GM12875 (cell line): ENCODE measurements around the gene FOXRED2.
A peak's percentile ranks its signal among the peaks of the same experiment; 100 is the strongest.

Experiments used
- H3K4me3 ChIP-seq: one replicate; pipeline ENCODE4 v1.5.1; 2011; ENCODE audit warnings: low read depth, low read length, control low read depth
- TF ChIP-seq, protein P1 (sequence below): IDR thresholded peaks from 2 replicates; pipeline ENCODE4 v1.5.1; 2011; ENCODE audit warnings: low read depth, mild to moderate bottlenecking, control low read depth, inconsistent platforms, low read length, moderate library complexity, borderline replicate concordance; ENCODE audit not compliant: insufficient read depth

FOXRED2 gene

DNA sequence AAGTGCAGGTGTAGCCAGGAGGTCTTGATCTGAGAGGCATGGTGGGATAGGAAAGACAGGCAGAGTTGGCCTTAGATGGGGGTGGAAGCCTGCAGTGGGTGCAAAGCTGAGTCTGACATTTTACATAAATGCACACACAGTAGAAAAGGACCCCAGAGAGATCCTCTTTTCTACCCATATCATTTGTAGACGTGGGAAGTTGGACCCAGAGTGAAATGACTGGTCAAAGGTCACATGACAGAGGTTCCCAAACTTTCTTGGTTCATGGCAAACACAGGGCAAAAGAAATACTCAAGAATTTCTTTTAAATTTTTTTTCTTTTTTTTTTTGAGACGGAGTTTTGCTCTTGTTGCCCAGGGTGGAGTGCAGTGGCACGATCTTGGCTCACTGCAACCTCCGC lies 6.2 kb upstream of the FOXRED2 start:
- TF ChIP-seq, protein P1, sequence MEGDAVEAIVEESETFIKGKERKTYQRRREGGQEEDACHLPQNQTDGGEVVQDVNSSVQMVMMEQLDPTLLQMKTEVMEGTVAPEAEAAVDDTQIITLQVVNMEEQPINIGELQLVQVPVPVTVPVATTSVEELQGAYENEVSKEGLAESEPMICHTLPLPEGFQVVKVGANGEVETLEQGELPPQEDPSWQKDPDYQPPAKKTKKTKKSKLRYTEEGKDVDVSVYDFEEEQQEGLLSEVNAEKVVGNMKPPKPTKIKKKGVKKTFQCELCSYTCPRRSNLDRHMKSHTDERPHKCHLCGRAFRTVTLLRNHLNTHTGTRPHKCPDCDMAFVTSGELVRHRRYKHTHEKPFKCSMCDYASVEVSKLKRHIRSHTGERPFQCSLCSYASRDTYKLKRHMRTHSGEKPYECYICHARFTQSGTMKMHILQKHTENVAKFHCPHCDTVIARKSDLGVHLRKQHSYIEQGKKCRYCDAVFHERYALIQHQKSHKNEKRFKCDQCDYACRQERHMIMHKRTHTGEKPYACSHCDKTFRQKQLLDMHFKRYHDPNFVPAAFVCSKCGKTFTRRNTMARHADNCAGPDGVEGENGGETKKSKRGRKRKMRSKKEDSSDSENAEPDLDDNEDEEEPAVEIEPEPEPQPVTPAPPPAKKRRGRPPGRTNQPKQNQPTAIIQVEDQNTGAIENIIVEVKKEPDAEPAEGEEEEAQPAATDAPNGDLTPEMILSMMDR = no peak
- no peak overlapping the region for H3K4me3 ChIP-seq

DNA sequence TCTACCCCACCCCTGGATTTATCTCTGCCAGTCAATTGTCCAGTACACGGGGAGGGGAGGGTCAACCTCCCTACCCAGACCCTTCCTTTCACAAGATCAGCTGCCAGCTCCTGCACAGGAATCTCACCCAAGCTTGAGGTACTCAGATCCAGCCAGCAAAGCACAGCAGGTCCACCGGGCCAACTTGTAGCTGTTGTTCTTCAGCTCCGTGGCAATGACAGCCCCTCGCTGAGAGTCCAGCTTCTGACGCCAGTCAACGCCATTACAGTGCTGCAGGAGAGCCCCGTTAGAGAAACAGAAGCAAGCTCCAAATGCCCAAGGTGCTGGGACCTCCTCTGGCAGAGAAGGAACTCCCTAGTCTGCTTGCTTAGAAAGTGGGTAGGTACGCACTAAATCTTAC lies 5.5 kb upstream of the FOXRED2 start:
- H3K4me3 ChIP-seq = no peak overlapping the region
- TF ChIP-seq, protein P1 = no peak

DNA sequence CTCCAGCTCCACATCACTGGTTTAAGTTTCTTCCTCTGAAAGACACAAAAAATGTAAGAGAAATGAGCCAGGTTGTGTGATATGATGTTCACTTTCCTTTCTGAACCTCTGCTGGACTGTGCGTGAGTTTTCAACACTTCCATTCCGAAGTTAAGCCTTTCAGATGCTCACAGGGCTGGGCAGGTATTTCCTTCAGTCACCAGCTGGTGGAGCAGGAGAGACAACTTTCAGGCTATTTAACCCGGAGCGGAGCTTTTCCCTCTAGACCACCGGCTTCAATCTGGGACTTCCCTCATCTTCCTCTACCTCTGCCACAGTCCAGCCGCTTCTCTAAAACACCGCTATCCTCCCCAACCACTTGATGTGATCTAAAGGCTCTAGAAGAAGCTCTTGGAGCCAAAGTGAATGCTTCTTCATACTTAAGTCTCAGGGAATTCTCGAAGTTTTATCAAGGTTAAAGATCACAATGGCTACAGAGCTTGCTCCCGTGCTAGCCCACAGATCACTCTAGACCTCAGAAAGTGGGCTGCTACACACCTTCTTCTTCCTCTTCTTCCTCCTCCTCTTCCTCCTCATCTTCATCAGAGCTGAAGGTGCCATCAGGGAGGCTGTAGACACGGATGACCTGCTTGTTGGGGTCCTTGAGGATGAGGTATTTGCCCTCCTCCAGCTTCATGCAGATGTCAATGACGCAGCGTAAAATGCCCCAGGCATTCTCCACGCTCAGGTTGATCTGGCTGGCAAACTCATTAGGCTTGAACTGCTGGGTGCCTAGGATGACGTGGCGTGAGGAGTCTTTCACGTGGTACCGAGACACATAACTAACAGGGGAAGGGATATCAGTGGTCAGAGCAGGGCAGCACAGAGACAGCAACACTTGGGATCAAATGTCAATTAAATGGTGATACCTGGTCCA lies 4.4 kb upstream of the FOXRED2 start:
- TF ChIP-seq, protein P1 = peak; percentile 52; the same call in 1 of the 2 replicates
- H3K4me3 ChIP-seq = no peak overlapping the region

DNA sequence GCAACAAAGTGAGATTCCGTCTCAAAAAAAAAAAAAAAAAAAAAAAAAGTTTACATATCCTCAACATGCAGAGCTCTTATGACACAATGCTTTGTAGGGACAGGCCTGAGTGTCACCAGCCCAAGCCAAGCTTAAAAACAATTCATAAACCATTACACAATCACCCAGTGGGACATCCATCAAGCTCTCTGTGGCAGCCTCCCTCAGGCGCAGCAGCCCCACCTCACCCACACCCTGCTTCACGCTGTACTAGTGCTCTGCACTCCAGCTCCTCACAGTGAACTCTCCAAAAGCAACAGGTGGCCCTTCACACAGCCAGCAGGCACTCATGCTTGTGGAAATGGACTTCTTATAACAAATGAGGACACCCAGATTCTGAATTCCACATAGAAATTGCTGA lies 3.5 kb upstream of the FOXRED2 start:
- TF ChIP-seq, protein P1 = no peak

DNA sequence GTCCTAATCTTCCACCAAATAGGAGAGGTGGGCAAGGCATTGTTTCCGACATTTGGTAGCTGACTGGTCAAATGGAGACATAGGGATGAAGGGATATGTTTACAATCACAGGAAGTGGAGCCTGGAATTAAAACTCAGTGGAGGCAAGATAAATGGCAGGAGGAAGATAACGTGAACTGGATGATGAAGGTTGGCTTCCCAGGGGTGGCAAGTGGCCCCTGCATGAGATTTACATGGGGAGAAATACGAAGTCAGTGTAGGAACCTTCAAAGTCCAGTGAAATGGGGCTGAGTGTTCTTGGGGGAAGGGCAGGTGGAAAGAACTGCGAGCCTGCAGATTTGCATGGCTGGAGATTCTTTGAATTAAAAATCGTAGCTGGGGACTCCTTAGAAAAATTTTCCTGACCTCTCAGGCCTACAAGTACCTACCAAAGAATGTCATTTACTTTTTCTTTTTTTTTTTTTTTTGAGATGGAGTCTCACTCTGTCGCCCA lies 724 bp upstream of the FOXRED2 start:
- TF ChIP-seq, protein P1 = no peak
- no peak overlapping the region for H3K4me3 ChIP-seq

More for the DNA sequence above, 3.5 kb upstream of the FOXRED2 start:
- H3K4me3 ChIP-seq = no peak overlapping the region

DNA sequence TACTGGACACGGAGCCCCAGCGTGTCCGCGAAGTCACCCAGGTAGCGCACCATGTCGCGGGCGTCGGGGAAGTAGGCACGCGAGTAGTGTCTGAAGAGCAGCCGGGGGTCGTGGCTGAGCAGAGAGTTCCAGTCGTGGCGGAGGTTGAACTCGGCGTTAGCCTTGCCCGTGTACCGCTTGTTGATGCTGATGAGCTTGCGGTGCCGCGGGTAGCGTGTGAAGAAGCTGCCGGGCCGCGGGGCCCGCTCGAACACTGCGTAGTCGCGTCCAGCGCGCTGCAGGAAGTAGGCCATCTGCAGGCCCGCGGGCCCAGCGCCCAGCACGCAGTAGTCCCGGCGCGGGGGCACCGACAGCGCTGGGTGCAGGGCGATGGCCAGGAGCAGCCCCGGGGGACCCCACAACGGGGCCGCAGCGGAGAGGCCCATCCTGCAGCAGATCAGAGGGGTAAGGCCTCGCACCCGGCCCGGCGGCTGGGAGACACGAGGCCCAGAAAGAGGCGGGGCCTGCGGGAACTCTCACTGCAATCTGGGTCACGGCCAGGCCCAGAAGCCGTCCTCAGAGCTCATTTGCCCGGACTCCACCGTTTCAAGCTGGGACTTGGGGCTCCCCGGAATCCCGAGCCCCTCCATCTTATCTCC lies 723 bp downstream of the FOXRED2 start:
- peak overlapping the region; percentile 64 for H3K4me3 ChIP-seq
- TF ChIP-seq, protein P1 = no peak
